Adrenal gland (tissue), 5 donors: ENCODE data around the gene PDK2.

Source experiments
- POLR2A ChIP-seq, 2 donors: fragments of 450-650 bp; IDR thresholded peaks; one replicate each; pipeline ENCODE4 v1.6.1; 2017; ENCODE audit warnings: antibody characterized with exemption in 2 of 2, mild to moderate bottlenecking in 2 of 2, moderate library complexity in 1 of 2
- TF ChIP-seq, protein P1 (sequence below), 6 experiments: fragments of 450-650 bp in 4 of 6; fragments of 200-600 bp in 2 of 6; sonication (generic) in 1 of 6; IDR thresholded peaks; 1 replicate in 5 of 6; 2 replicates in 1 of 6; pipeline versions ENCODE4 v1.5.1 to v1.8.0; 2016 to 2021; ENCODE audit warnings: antibody characterized with exemption in 6 of 6, mild to moderate bottlenecking in 2 of 6, moderate library complexity in 1 of 6
- donor health status: DM: no; HTN: no; CAD: no.

DNA sequence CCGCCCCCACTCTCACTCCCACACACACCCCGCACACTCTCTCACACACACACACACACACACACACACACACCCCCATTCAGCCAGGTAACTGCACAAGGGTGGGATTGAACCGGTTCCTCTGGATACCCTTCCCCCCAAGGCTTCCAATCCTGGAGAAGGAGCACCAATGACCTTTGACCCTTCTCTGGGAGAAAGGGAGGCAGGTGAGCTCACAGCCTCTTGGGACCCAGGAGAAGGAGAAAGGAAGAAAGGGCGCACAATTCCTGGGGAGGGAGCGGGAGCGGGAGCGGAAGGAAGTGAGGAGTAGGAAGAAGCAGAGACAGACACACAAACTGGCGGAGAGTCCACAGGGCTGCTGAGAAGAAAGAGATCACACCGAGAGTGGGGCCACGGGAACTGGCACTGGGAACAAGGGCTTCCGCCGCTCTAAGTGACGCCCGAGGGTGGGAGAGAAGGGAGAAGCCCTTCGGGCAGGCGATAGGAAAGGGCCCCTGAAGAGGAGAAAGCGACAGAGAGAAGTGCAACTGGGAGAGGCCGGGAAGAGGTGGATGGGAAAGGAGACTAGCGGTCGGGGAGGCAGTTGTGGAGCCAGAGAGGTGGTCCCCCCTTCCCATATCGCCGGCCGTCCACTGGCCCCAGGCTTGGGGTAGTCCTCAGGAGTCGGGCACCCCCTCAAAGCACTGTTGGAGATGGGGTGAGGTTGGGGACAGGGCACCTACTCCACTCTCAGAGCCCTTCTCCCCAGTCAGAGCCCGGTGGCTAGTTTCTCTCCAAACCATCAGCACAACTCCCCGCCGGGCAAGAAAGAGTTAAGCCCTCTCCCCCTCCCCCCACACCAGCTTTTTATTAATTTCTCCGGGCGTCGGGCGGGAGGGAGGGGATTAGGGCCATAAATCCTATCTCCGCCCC, 33.5 kb downstream of the PDK2 start:
- no peak for TF ChIP-seq POLR2A (IDR thresholded peaks at IDR 0.05)
- TF ChIP-seq, protein P1, sequence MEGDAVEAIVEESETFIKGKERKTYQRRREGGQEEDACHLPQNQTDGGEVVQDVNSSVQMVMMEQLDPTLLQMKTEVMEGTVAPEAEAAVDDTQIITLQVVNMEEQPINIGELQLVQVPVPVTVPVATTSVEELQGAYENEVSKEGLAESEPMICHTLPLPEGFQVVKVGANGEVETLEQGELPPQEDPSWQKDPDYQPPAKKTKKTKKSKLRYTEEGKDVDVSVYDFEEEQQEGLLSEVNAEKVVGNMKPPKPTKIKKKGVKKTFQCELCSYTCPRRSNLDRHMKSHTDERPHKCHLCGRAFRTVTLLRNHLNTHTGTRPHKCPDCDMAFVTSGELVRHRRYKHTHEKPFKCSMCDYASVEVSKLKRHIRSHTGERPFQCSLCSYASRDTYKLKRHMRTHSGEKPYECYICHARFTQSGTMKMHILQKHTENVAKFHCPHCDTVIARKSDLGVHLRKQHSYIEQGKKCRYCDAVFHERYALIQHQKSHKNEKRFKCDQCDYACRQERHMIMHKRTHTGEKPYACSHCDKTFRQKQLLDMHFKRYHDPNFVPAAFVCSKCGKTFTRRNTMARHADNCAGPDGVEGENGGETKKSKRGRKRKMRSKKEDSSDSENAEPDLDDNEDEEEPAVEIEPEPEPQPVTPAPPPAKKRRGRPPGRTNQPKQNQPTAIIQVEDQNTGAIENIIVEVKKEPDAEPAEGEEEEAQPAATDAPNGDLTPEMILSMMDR (IDR thresholded peaks at IDR 0.05) = no peak
